PC-9 (cell line): ENCODE measurements around the gene NAT14. TPM values are rescaled to one million over a fixed set of nuclear protein-coding genes. Genes with fewer than 3 reads are reported as not detected.

Source experiments
- BruUV-seq: library from RNA; stranded (reverse); fragments of 400-500 nt; replicated peaks from 2 replicates; lab custom pipeline; 2021; lab: Mats Ljungman, UMichigan
- CTCF ChIA-PET: fragments of 300-600 bp; sonication (Branson Sonifier 250); formaldehyde crosslinking; loops from one replicate; lab custom pipeline; 2022; ENCODE audit warnings: antibody characterized with exemption; lab: Charles Lee
- POLR2A ChIA-PET: fragments of 300-600 bp; sonication (Branson Sonifier 250); formaldehyde crosslinking; loops from one replicate; lab custom pipeline; 2022; ENCODE audit warnings: antibody characterized with exemption; ENCODE audit not compliant: unreplicated experiment; lab: Charles Lee
- DNase-seq, 2 experiments: peaks; one replicate each; pipeline versions ENCODE4 v3.0.0 to v3.0.0-alpha.2; 2015 to 2022; ENCODE audit warnings: mixed read lengths in 1 of 2
- H2AFZ ChIP-seq: fragments of 200-600 bp; sonication (generic); 2 replicates; pipeline ENCODE4 v1.8.1; 2017; ENCODE audit warnings: antibody characterized with exemption
- H3F3A ChIP-seq: fragments of 200-600 bp; sonication (generic); 2 replicates; pipeline ENCODE4 v1.8.1; 2017; ENCODE audit warnings: antibody characterized with exemption, mild to moderate bottlenecking, low read depth; ENCODE audit not compliant: insufficient read depth
- H3K27ac ChIP-seq: fragments of 200-600 bp; sonication (generic); 2 replicates; pipeline ENCODE4 v1.6.1; 2016; ENCODE audit warnings: mixed run types
- H3K27me3 ChIP-seq: fragments of 200-600 bp; sonication (generic); 2 replicates; pipeline ENCODE4 v1.6.1; 2016; ENCODE audit warnings: low read depth, mixed run types; ENCODE audit not compliant: insufficient read depth
- H3K36me3 ChIP-seq: fragments of 200-600 bp; sonication (generic); 2 replicates; pipeline ENCODE4 v1.6.1; 2016; ENCODE audit warnings: low read depth, mixed run types
- H3K4me1 ChIP-seq: fragments of 200-600 bp; sonication (generic); replicated peaks from 2 replicates; pipeline ENCODE4 v1.6.1; 2016; ENCODE audit warnings: mixed run types; ENCODE audit not compliant: insufficient read depth
- H3K4me2 ChIP-seq: fragments of 200-600 bp; sonication (generic); 2 replicates; pipeline ENCODE4 v1.6.1; 2017; ENCODE audit warnings: mixed run types
- H3K4me3 ChIP-seq: fragments of 200-600 bp; sonication (generic); 2 replicates; pipeline ENCODE4 v1.6.1; 2016; ENCODE audit warnings: mixed run types
- H3K79me2 ChIP-seq: fragments of 200-600 bp; sonication (generic); 2 replicates; pipeline ENCODE4 v1.6.1; 2017; ENCODE audit warnings: low read depth, mixed run types
- H3K9me2 ChIP-seq: fragments of 200-600 bp; sonication (generic); 2 replicates; pipeline ENCODE4 v1.8.1; 2017; ENCODE audit warnings: mild to moderate bottlenecking; ENCODE audit not compliant: insufficient read depth
- H3K9me3 ChIP-seq: fragments of 200-600 bp; sonication (generic); 2 replicates; pipeline ENCODE4 v1.8.1; 2016; ENCODE audit warnings: low read depth; ENCODE audit not compliant: insufficient read depth
- H4K20me1 ChIP-seq: fragments of 200-600 bp; sonication (generic); 2 replicates; pipeline ENCODE4 v1.8.1; 2017; ENCODE audit not compliant: insufficient read depth
- CTCF ChIP-seq: fragments of 200-600 bp; sonication (generic); conservative IDR thresholded peaks from 2 replicates; pipeline ENCODE4 v1.6.1; 2017; ENCODE audit warnings: mixed run types, antibody characterized with exemption, mild to moderate bottlenecking, moderate library complexity
- EZH2 ChIP-seq: fragments of 200-600 bp; sonication (generic); IDR thresholded peaks from 2 replicates; pipeline ENCODE4 v1.8.0; 2017; ENCODE audit warnings: antibody characterized with exemption, low read depth
- intact Hi-C: fragments of 100-400 bp; cut with micrococcal nuclease; formaldehyde crosslinking; loops from one replicate; pipeline ENCODE4 v1.10.0; 2022; ENCODE audit not compliant: unreplicated experiment
- total RNA-seq: library from RNA; stranded (reverse); gene quantifications from 2 replicates; pipeline ENCODE4 v1.2.3, GENCODE V29; 2021

Gene NAT14
- total RNA-seq, 1 experiment from 2014 or later: 61.6 TPM

- TF ChIP-seq EZH2 (no peak), CTCF (no peak)
- H3K9me3 ChIP-seq: no peaks in the 10 kb centered on the region
- no TSS peak for BruUV-seq
- H3K4me1 ChIP-seq: peaks cover 19% of the 10 kb centered on the region
- no peak within 1 kb of the TSS for H3K4me2 ChIP-seq
- no peak within 1 kb of the TSS for H3K27ac ChIP-seq
- peaks cover 12% of the 10 kb centered on the region for H4K20me1 ChIP-seq
- POLR2A ChIA-PET: no interaction called here
- H3K27me3 ChIP-seq: no peaks in the 10 kb centered on the region
- H3K4me3 ChIP-seq: no peak within 1 kb of the TSS
- H3K9me2 ChIP-seq: no peaks in the 10 kb centered on the region
- DNase-seq: no peak
- H3K79me2 ChIP-seq: peaks cover 7% of the 10 kb centered on the region; the same call in 1 of the 2 replicates
- CTCF ChIA-PET: no interaction called here
- intact Hi-C loops: loop anchor here (5.0 kb wide), 1 partner anchor 33 kb away; no protein-coding TSS in a partner anchor
- H3K36me3 ChIP-seq: no peaks in the 10 kb centered on the region
- H2AFZ ChIP-seq: no peak within 1 kb of the TSS
- peaks cover 37% of the 10 kb centered on the region; the same call in 1 of the 2 replicates for H3F3A ChIP-seq
Measured at GRCh38 chr19:55464662-55465054, 20.3 kb upstream of the NAT14 start, which contains the start of gene C19orf85. Gene C19orf85, minus strand, starts transcription at chr19:55464751. Its CDS starts 197 bp downstream, at chr19:55464554.

GRCh38 chr19:55465460-55466240 is 19.3 kb upstream of the NAT14 start:
- POLR2A ChIA-PET: no interaction called here

GRCh38 chr19:55466241-55466614 is 18.8 kb upstream of the NAT14 start:
- Histone ChIP-seq H3K9me3 (no peaks in the 10 kb centered on the region), H2AFZ (no peak overlapping the region), H3K27ac (no peak overlapping the region), H3F3A (peaks cover 35% of the 10 kb centered on the region), H3K9me2 (no peaks in the 10 kb centered on the region), H3K27me3 (no peaks in the 10 kb centered on the region), H4K20me1 (no peaks in the 10 kb centered on the region), H3K79me2 (peaks cover 7% of the 10 kb centered on the region), H3K4me1 (peaks cover 15% of the 10 kb centered on the region), H3K4me3 (no peak overlapping the region), H3K36me3 (no peaks in the 10 kb centered on the region), H3K4me2 (no peak overlapping the region)
- intact Hi-C loops: no loop called here
- DNase-seq: no peak
- POLR2A ChIA-PET: no interaction called here
- no TSS peak for BruUV-seq
- no peak for TF ChIP-seq EZH2
- no peak for TF ChIP-seq CTCF
- CTCF ChIA-PET: no interaction called here

More at GRCh38 chr19:55465460-55466240, 19.3 kb upstream of the NAT14 start:
- no TSS peak for BruUV-seq
- Histone ChIP-seq H3K4me1 (peaks cover 13% of the 10 kb centered on the region), H4K20me1 (peaks cover 2% of the 10 kb centered on the region), H3F3A (peaks cover 31% of the 10 kb centered on the region), H3K4me2 (no peak overlapping the region), H2AFZ (no peak overlapping the region), H3K27ac (no peak overlapping the region), H3K9me2 (no peaks in the 10 kb centered on the region), H3K79me2 (peaks cover 4% of the 10 kb centered on the region; the same call in 1 of the 2 replicates), H3K4me3 (no peak overlapping the region), H3K27me3 (no peaks in the 10 kb centered on the region), H3K36me3 (no peaks in the 10 kb centered on the region), H3K9me3 (no peaks in the 10 kb centered on the region)
- DNase-seq: no peak
- CTCF ChIA-PET: no interaction called here
- no peak for TF ChIP-seq EZH2
- TF ChIP-seq CTCF: no peak
- intact Hi-C loops: no loop called here
